Smooth muscle cell of the umbilical artery (primary cell): ENCODE data around the gene OR52A1. TPM values are rescaled to one million over a fixed set of nuclear protein-coding genes. Genes with fewer than 3 reads are reported as not detected.

Source experiments
- total RNA-seq: library from RNA; depleted of rRNA; stranded (reverse); fragments of >200 nt; gene quantifications from 2 replicates; pipeline ENCODE4 v1.2.3, GENCODE V29; 2014

OR52A1 gene
- total RNA-seq, result not detected in 2 replicates

DNA sequence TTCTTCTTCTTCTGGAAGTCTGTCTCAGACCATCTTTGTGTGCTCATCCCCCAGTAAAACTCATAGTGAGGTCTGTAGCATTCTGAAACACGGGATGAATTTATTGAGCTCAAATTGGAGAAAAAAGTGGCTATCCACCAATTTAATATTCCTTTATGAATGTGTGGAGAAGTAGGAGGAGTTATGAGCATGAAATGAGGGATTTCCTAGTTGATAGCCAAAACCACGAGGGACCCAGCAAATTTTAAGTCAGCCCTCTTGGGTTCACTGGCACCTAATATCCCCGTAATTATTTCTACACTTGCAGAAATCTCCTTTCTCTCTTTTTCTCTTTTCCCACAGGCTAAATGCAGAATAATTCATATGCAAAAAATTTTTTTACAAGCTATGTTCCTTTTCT lies at the start of gene OR52A1:
OR52A1 (minus strand) TSS at position 101 of the 400 bp plus-strand sequence. CDS start 2,388 bp downstream, outside the sequence.

GRCh38 chr11:5200582-5200981 lies 46.0 kb upstream of the OR52A1 start, which contains the start of gene OR51V1:
TSS of gene OR51V1 (minus strand) at chr11:5200682. CDS start at chr11:5200682, 0 bp downstream.

GRCh38 chr11:5137996-5138395 lies 16.6 kb downstream of the OR52A1 start, which contains the start of gene OR52A5:
TSS of gene OR52A5 (minus strand) at chr11:5138356. CDS start at chr11:5132642, 5,714 bp downstream.

Other genes starting within 250 kb of the OR52A1 start
- not detected in 2 replicates for gene OR51G2, start 235.4 kb downstream of the OR52A1 start, total RNA-seq
- not detected in 2 replicates for gene OR51G1, start 230.4 kb downstream of the OR52A1 start, total RNA-seq
- not detected in 2 replicates for gene OR51A4, start 207.2 kb downstream of the OR52A1 start, total RNA-seq
- gene OR51A2, start 199.0 kb downstream of the OR52A1 start, total RNA-seq, result not detected in 2 replicates
- not detected in 2 replicates for gene OR51L1, start 159.9 kb downstream of the OR52A1 start, total RNA-seq
- 0.30 TPM in 1 of 2 replicates, not detected in the other for gene OR52J3, start 108.2 kb downstream of the OR52A1 start, total RNA-seq
- gene OR52E2, start 95.1 kb downstream of the OR52A1 start, total RNA-seq, result not detected in 2 replicates
- gene OR52E1, start 85.2 kb downstream of the OR52A1 start, total RNA-seq, result not detected in 2 replicates
- not detected in 2 replicates for gene OR52A5, start 16.4 kb downstream of the OR52A1 start, total RNA-seq
- gene OR51V1, start 45.9 kb upstream of the OR52A1 start, total RNA-seq, result not detected in 2 replicates
- gene HBB, start 72.3 kb upstream of the OR52A1 start, total RNA-seq, result not detected in 2 replicates
- not detected in 2 replicates for gene HBD, start 79.7 kb upstream of the OR52A1 start, total RNA-seq
- 0.37 TPM in 1 of 2 replicates, not detected in the other for gene HBG1, start 95.1 kb upstream of the OR52A1 start, total RNA-seq
- not detected in 2 replicates for gene HBG2, start 100.0 kb upstream of the OR52A1 start, total RNA-seq
- gene HBE1, start 115.2 kb upstream of the OR52A1 start, total RNA-seq, result 0.23 TPM in 1 of 2 replicates, not detected in the other
- not detected in 2 replicates for gene OR51B4, start 147.2 kb upstream of the OR52A1 start, total RNA-seq
- gene OR51B2, start 169.5 kb upstream of the OR52A1 start, total RNA-seq, result not detected in 2 replicates
- gene OR51B5, start 188.8 kb upstream of the OR52A1 start, total RNA-seq, result 0.09 and 0.30 TPM in 2 replicates
- gene OR51B6, start 196.8 kb upstream of the OR52A1 start, total RNA-seq, result not detected in 2 replicates
- not detected in 2 replicates for gene OR51M1, start 229.1 kb upstream of the OR52A1 start, total RNA-seq